ENCODE measurements around the gene PROX1. TPM values are rescaled to one million over a fixed set of nuclear protein-coding genes. Genes with fewer than 3 reads are reported as not detected.

PROX1 gene
- total RNA-seq, 2 donors from 2014 or later = 1.5 to 3.9 TPM

GRCh38 chr1:214014730-214015129 lies 27.0 kb downstream of the PROX1 start:
- no peak overlapping the region for H3K9ac ChIP-seq (ENCODE audit: extremely low read depth, low read length, poor library complexity, severe bottlenecking)
- no peak for TF ChIP-seq CTCF (conservative IDR thresholded peaks at IDR 0.05)
- H3K27ac ChIP-seq (ENCODE audit: low read depth, low read length) = no peak overlapping the region
- DNase-seq = no peak
- Mint-ChIP-seq H3K27ac (no peak overlapping the region), H3K36me3 (ENCODE audit: low read depth) (no peaks in the 10 kb centered on the region), H3K4me1 (peaks cover 1% of the 10 kb centered on the region), H3K4me3 (no peak overlapping the region), H3K27me3 (ENCODE audit: insufficient read depth) (peaks cover 3% of the 10 kb centered on the region), H3K9me3 (no peaks in the 10 kb centered on the region)
- 95 to 100% methylated on average over 2 to 4 of the region's 4 CpGs for WGBS, 2 experiments (ENCODE audit: insufficient coverage in 1 of 2, insufficient read length in 1 of 2)
- H3K36me3 ChIP-seq (ENCODE audit: control insufficient read depth, insufficient read depth, low read length) = no peaks in the 10 kb centered on the region
- no peak overlapping the region for H3K4me3 ChIP-seq (ENCODE audit: low read length)
- peaks cover 9% of the 10 kb centered on the region for H3K4me1 ChIP-seq (ENCODE audit: control insufficient read depth, insufficient read depth, low read length)
- no peaks in the 10 kb centered on the region for H3K27me3 ChIP-seq (ENCODE audit: control insufficient read depth, insufficient read depth, low read length, poor library complexity, severe bottlenecking)
- H3K9me3 ChIP-seq (ENCODE audit: control insufficient read depth, low read length) = no peaks in the 10 kb centered on the region

- H3K27me3 ChIP-seq (ENCODE audit: control insufficient read depth, insufficient read depth, low read length, poor library complexity, severe bottlenecking) = no peaks in the 10 kb centered on the region
- Mint-ChIP-seq H3K27me3 (ENCODE audit: insufficient read depth) (peaks cover 8% of the 10 kb centered on the region), H3K27ac (no peak overlapping the region), H3K4me1 (peaks cover 1% of the 10 kb centered on the region), H3K4me3 (no peak overlapping the region), H3K36me3 (ENCODE audit: low read depth) (no peaks in the 10 kb centered on the region), H3K9me3 (no peaks in the 10 kb centered on the region)
- H3K36me3 ChIP-seq (ENCODE audit: control insufficient read depth, insufficient read depth, low read length) = no peaks in the 10 kb centered on the region
- no peak for DNase-seq
- no peak for TF ChIP-seq CTCF (conservative IDR thresholded peaks at IDR 0.05)
- H3K9ac ChIP-seq (ENCODE audit: extremely low read depth, low read length, poor library complexity, severe bottlenecking) = no peak overlapping the region
- peaks cover 9% of the 10 kb centered on the region for H3K4me1 ChIP-seq (ENCODE audit: control insufficient read depth, insufficient read depth, low read length)
- 90 to 96% methylated on average over 4 to 9 of the region's 11 CpGs for WGBS, 2 experiments (ENCODE audit: insufficient coverage in 1 of 2, insufficient read length in 1 of 2)
- no peaks in the 10 kb centered on the region for H3K9me3 ChIP-seq (ENCODE audit: control insufficient read depth, low read length)
- no peak overlapping the region for H3K27ac ChIP-seq (ENCODE audit: low read depth, low read length)
- no peak overlapping the region for H3K4me3 ChIP-seq (ENCODE audit: low read length)
Observed at GRCh38 chr1:214017191-214017982, 29.6 kb downstream of the PROX1 start.

- H3K36me3 Mint-ChIP-seq (ENCODE audit: low read depth) = no peaks in the 10 kb centered on the region
- 83 to 84% methylated on average over 5 to 8 of the region's 8 CpGs for WGBS, 2 experiments (ENCODE audit: insufficient coverage in 1 of 2, insufficient read length in 1 of 2)
Observed at GRCh38 chr1:214018386-214019268, 30.9 kb downstream of the PROX1 start.

More at GRCh38 chr1:214018386-214019268, 30.9 kb downstream of the PROX1 start:
- Histone ChIP-seq H3K9me3 (ENCODE audit: control insufficient read depth, low read length) (no peaks in the 10 kb centered on the region), H3K27ac (ENCODE audit: low read depth, low read length) (no peak overlapping the region), H3K27me3 (ENCODE audit: control insufficient read depth, insufficient read depth, low read length, poor library complexity, severe bottlenecking) (no peaks in the 10 kb centered on the region), H3K36me3 (ENCODE audit: control insufficient read depth, insufficient read depth, low read length) (no peaks in the 10 kb centered on the region), H3K4me1 (ENCODE audit: control insufficient read depth, insufficient read depth, low read length) (peaks cover 9% of the 10 kb centered on the region), H3K4me3 (ENCODE audit: low read length) (no peak overlapping the region), H3K9ac (ENCODE audit: extremely low read depth, low read length, poor library complexity, severe bottlenecking) (no peak overlapping the region)
- Mint-ChIP-seq H3K27me3 (ENCODE audit: insufficient read depth) (peaks cover 8% of the 10 kb centered on the region), H3K27ac (no peak overlapping the region), H3K4me3 (no peak overlapping the region), H3K9me3 (no peaks in the 10 kb centered on the region), H3K4me1 (peaks cover 1% of the 10 kb centered on the region)
- no peak for TF ChIP-seq CTCF (conservative IDR thresholded peaks at IDR 0.05)
- DNase-seq = no peak

All from endodermal cell (in vitro differentiated cells).